ENCODE data around the gene C5orf58. TPM values are rescaled to one million over a fixed set of nuclear protein-coding genes. Genes with fewer than 3 reads are reported as not detected.

C5orf58 gene
- total RNA-seq, 2 experiments from 2014 or later = not detected

GRCh38 chr5:170256571-170256970 is 23.8 kb downstream of the C5orf58 start:
- no peak overlapping the region for H3K4me3 ChIP-seq (ENCODE audit: low read length)
- Mint-ChIP-seq H3K27me3 (no peaks in the 10 kb centered on the region), H3K4me3 (no peak overlapping the region), H3K9me3 (no peaks in the 10 kb centered on the region), H3K4me1 (ENCODE audit: low read depth) (peaks cover 81% of the 10 kb centered on the region), H3K36me3 (ENCODE audit: low read depth) (peaks cover 100% of the 10 kb centered on the region), H3K27ac (peak overlapping the region; percentile 96)
- peaks cover 100% of the 10 kb centered on the region for H3K36me3 ChIP-seq (ENCODE audit: insufficient read depth, low read length)
- H3K4me1 ChIP-seq (ENCODE audit: insufficient read depth, low read length) = peaks cover 36% of the 10 kb centered on the region
- ATAC-seq (ENCODE audit: poor library complexity) = no peak
- H3K27ac ChIP-seq (ENCODE audit: low read depth in 1 of 2, low read length in 2 of 2) = peak overlapping the region in 1 of 2 donors; percentile 18
- H3K9me3 ChIP-seq (ENCODE audit: control insufficient read depth in 1 of 2, insufficient read depth in 1 of 2, low read length in 2 of 2) = no peaks in the 10 kb centered on the region
- TF ChIP-seq, protein P1, sequence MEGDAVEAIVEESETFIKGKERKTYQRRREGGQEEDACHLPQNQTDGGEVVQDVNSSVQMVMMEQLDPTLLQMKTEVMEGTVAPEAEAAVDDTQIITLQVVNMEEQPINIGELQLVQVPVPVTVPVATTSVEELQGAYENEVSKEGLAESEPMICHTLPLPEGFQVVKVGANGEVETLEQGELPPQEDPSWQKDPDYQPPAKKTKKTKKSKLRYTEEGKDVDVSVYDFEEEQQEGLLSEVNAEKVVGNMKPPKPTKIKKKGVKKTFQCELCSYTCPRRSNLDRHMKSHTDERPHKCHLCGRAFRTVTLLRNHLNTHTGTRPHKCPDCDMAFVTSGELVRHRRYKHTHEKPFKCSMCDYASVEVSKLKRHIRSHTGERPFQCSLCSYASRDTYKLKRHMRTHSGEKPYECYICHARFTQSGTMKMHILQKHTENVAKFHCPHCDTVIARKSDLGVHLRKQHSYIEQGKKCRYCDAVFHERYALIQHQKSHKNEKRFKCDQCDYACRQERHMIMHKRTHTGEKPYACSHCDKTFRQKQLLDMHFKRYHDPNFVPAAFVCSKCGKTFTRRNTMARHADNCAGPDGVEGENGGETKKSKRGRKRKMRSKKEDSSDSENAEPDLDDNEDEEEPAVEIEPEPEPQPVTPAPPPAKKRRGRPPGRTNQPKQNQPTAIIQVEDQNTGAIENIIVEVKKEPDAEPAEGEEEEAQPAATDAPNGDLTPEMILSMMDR (IDR thresholded peaks at IDR 0.05) = no peak
- intact Hi-C loops (cut with DNase I, micrococcal nuclease) = no loop called here
- ChIA-PET CTCF (no interaction called here), POLR2A (interaction anchor here (1.0 kb wide), 1 partner anchor 10 kb away, joined by 3 read pairs; no protein-coding TSS in a partner anchor)
- no peaks in the 10 kb centered on the region for H3K27me3 ChIP-seq (ENCODE audit: control insufficient read depth in 1 of 2, insufficient read depth in 2 of 2, low read length in 2 of 2)
- DNase-seq = no peak

GRCh38 chr5:170257370-170257769 is 24.6 kb downstream of the C5orf58 start:
- H3K4me3 Mint-ChIP-seq = no peak overlapping the region
- peaks cover 44% of the 10 kb centered on the region for H3K4me1 ChIP-seq (ENCODE audit: insufficient read depth, low read length)
- ChIA-PET CTCF (interaction anchor here (1.3 to 1.6 kb wide), 2 partner anchors 31 to 82 kb away, joined by 4 to 5 read pairs; no protein-coding TSS in a partner anchor), POLR2A (no interaction called here)
- peaks cover 100% of the 10 kb centered on the region for H3K36me3 Mint-ChIP-seq (ENCODE audit: low read depth)
- TF ChIP-seq, protein P1 (IDR thresholded peaks at IDR 0.05) = no peak
- H3K4me3 ChIP-seq (ENCODE audit: low read length) = no peak overlapping the region
- no peaks in the 10 kb centered on the region for H3K27me3 Mint-ChIP-seq
- DNase-seq (no peak), ATAC-seq (ENCODE audit: poor library complexity) (no peak)
- no peaks in the 10 kb centered on the region for H3K27me3 ChIP-seq (ENCODE audit: control insufficient read depth in 1 of 2, insufficient read depth in 2 of 2, low read length in 2 of 2)
- H3K9me3 Mint-ChIP-seq = no peaks in the 10 kb centered on the region
- intact Hi-C loops (cut with DNase I, micrococcal nuclease) = no loop called here
- peaks cover 89% of the 10 kb centered on the region for H3K4me1 Mint-ChIP-seq (ENCODE audit: low read depth)
- peak overlapping the region; percentile 96 for H3K27ac Mint-ChIP-seq
- H3K9me3 ChIP-seq (ENCODE audit: control insufficient read depth in 1 of 2, insufficient read depth in 1 of 2, low read length in 2 of 2) = no peaks in the 10 kb centered on the region
- H3K27ac ChIP-seq (ENCODE audit: low read depth in 1 of 2, low read length in 2 of 2) = peak overlapping the region in 1 of 2 donors; percentile 18
- H3K36me3 ChIP-seq (ENCODE audit: insufficient read depth, low read length) = peaks cover 100% of the 10 kb centered on the region

- no peaks in the 10 kb centered on the region for H3K9me3 Mint-ChIP-seq
- CTCF ChIA-PET = interaction anchor here (0.7 to 2.8 kb wide), 5 partner anchors 9 to 78 kb away, joined by 3 to 18 read pairs (median 8); no protein-coding TSS in a partner anchor
- H3K36me3 Mint-ChIP-seq (ENCODE audit: low read depth) = peaks cover 100% of the 10 kb centered on the region
- no peak overlapping the region for H3K4me3 ChIP-seq (ENCODE audit: low read length)
- H3K27ac ChIP-seq (ENCODE audit: low read depth in 1 of 2, low read length in 2 of 2) = peak overlapping the region; percentile 62 to 88
- H3K9me3 ChIP-seq (ENCODE audit: control insufficient read depth in 1 of 2, insufficient read depth in 1 of 2, low read length in 2 of 2) = no peaks in the 10 kb centered on the region
- intact Hi-C loops (cut with DNase I, micrococcal nuclease) = loop anchor here in 1 of 2 experiments (1.0 to 2.0 kb wide), 3 partner anchors 7 to 35 kb away; no protein-coding TSS in a partner anchor
- POLR2A ChIA-PET = interaction anchor here (0.9 to 3.6 kb wide), 19 partner anchors 10 to 77 kb away, joined by 3 to 57 read pairs (median 14); partner anchors contain the start of gene LCP2
- H3K27ac Mint-ChIP-seq = peak overlapping the region; percentile 96
- H3K27me3 ChIP-seq (ENCODE audit: control insufficient read depth in 1 of 2, insufficient read depth in 2 of 2, low read length in 2 of 2) = no peaks in the 10 kb centered on the region
- TF ChIP-seq, protein P1 (IDR thresholded peaks at IDR 0.05) = no peak
- ATAC-seq (ENCODE audit: poor library complexity) = no peak
- no peaks in the 10 kb centered on the region for H3K27me3 Mint-ChIP-seq
- peaks cover 60% of the 10 kb centered on the region for H3K4me1 ChIP-seq (ENCODE audit: insufficient read depth, low read length)
- DNase-seq = no peak
- peak overlapping the region; percentile 52 for H3K4me3 Mint-ChIP-seq
- peaks cover 90% of the 10 kb centered on the region for H3K4me1 Mint-ChIP-seq (ENCODE audit: low read depth)
- H3K36me3 ChIP-seq (ENCODE audit: insufficient read depth, low read length) = peaks cover 99% of the 10 kb centered on the region
Observed at GRCh38 chr5:170261528-170262043, 28.8 kb downstream of the C5orf58 start.

All from CD4-positive, alpha-beta T cell (primary cell).